NCI-H1694 (cell line): ENCODE results near the gene TESK1.
"Not testable (repeated sequence)": the region's sequence is repeated elsewhere in the genome, so short reads cannot be mapped to it uniquely, and the experiment has no call there.

Experiments
- DNase-seq: peaks from one replicate; lab custom pipeline; 2025; lab: John Stamatoyannopoulos, UW

The TESK1 gene

GRCh38 chr9:35615981-35616680 lies 11.1 kb downstream of the TESK1 start:
- DNase-seq: no peak

GRCh38 chr9:35616681-35617459 lies 11.8 kb downstream of the TESK1 start:
- DNase-seq: no peak

GRCh38 chr9:35617548-35617947 lies 12.5 kb downstream of the TESK1 start:
- no peak for DNase-seq

- DNase-seq: peak; percentile 19
These were observed 13.3 kb downstream of the TESK1 start, which contains the start of gene CD72 for GRCh38 chr9:35618325-35618727. CD72 (minus strand) TSS chr9:35618413; CDS start chr9:35618303, 110 bp downstream.

- no peak for DNase-seq
These were observed 14.1 kb downstream of the TESK1 start for GRCh38 chr9:35618854-35619799.

- no peak for DNase-seq
These were observed 14.7 kb downstream of the TESK1 start for GRCh38 chr9:35619800-35620158.

GRCh38 chr9:35627575-35627974 lies 22.5 kb downstream of the TESK1 start:
- no peak for DNase-seq

GRCh38 chr9:35628389-35628991 lies 23.4 kb downstream of the TESK1 start:
- no peak for DNase-seq

GRCh38 chr9:35629597-35629996 lies 24.5 kb downstream of the TESK1 start:
- no peak for DNase-seq

GRCh38 chr9:35635730-35636129 lies 30.7 kb downstream of the TESK1 start:
- no peak for DNase-seq

GRCh38 chr9:35636135-35636876 lies 31.2 kb downstream of the TESK1 start:
- DNase-seq: no peak

- DNase-seq: not testable (repeated sequence)
These were observed 31.8 kb downstream of the TESK1 start for GRCh38 chr9:35636877-35637246.

GRCh38 chr9:35637427-35637955 lies 32.4 kb downstream of the TESK1 start:
- DNase-seq: not testable (repeated sequence)

GRCh38 chr9:35638751-35639150 lies 33.7 kb downstream of the TESK1 start:
- not testable (repeated sequence) for DNase-seq

- not testable (repeated sequence) for DNase-seq
These were observed 34.2 kb downstream of the TESK1 start for GRCh38 chr9:35639225-35639624.

- DNase-seq: no peak
These were observed 34.6 kb downstream of the TESK1 start for GRCh38 chr9:35639631-35640030.

- not testable (repeated sequence) for DNase-seq
These were observed 35.4 kb downstream of the TESK1 start for GRCh38 chr9:35640431-35640830.

- not testable (repeated sequence) for DNase-seq
These were observed 36.4 kb downstream of the TESK1 start for GRCh38 chr9:35641478-35641877.

- no peak for DNase-seq
These were observed 38.0 kb downstream of the TESK1 start for GRCh38 chr9:35643046-35643445.

GRCh38 chr9:35645736-35646135 lies 40.7 kb downstream of the TESK1 start:
- DNase-seq: not testable (repeated sequence)

GRCh38 chr9:35646153-35646532 lies 41.1 kb downstream of the TESK1 start:
- DNase-seq: no peak
